HG03103 (cell line): Measurements from ENCODE around the gene CYP2A6.
"Not testable (repeated sequence)": the region's sequence is repeated elsewhere in the genome, so short reads cannot be mapped to it uniquely, and the experiment has no call there.

ENCODE experiments used
- ATAC-seq: cut with Tn5 transposase; IDR thresholded peaks from one replicate; pipeline ENCODE4 v1.9.1; 2021; ENCODE audit warnings: low read depth; ENCODE audit not compliant: unreplicated experiment

The CYP2A6 gene

DNA sequence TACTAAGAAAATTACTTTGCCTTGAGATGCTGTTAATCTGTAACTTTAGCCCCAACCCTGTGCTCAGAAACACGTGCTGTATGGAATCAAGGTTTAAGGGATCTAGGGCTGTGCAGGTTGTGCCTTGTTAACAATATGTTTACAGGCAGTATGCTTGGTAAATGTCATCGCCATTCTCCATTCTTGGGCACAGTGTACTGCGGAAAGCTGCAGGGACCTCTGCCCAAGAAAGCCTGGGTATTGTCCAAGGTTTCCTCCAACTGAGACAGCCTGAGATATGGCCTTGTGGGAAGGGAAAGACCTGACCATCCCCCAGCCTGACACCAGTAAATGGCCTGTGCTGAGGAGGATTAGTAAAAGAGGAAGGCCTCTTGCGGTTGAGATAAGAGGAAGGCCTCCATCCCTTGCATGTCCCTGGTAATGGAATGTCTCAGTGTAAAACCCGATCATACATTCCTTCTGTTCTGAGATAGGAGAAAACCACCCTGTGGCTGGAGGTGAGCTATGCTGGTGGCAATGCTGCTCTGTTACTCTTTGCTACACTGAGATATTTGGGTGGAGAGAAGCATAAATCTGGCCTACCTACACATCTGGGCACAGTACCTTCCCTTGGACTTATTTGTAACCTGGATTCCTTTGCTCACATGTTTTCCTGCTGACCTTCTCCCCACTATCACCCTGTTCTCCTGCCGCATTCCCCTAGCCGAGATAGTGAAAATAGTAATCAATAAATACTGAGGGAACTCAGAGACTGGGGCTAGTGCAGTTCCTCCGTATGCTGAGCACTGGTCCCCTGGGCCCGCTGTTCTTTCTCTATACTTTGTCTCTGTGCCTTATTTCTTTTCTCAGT is 27.3 kb downstream of the CYP2A6 start:
- not testable (repeated sequence) for ATAC-seq

DNA sequence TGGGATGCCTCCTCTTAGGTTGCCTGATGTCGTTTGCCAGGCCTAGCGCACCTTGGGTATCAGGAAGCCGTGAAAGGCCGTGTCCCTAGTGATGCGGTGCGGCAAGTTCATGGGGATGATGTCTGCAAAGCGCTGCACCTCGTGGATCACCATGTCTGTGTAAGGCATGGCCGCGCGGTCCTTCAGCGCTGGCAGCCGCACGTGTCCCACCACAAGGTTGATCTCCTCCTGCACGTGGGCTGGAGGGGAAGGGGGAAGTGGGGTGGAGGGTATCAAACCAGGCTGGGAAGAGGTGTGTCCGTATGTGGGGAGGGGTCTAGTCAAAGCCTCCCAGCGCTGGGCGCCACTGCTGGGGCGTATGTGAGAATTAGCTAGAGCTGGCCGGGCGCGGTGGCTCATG is 28.1 kb downstream of the CYP2A6 start:
- no peak for ATAC-seq

GRCh38 chr19:40819479-40820234 is 30.6 kb downstream of the CYP2A6 start:
- ATAC-seq: not testable (repeated sequence)

- ATAC-seq: not testable (repeated sequence)
These were observed 31.5 kb downstream of the CYP2A6 start for GRCh38 chr19:40818480-40819399.

DNA sequence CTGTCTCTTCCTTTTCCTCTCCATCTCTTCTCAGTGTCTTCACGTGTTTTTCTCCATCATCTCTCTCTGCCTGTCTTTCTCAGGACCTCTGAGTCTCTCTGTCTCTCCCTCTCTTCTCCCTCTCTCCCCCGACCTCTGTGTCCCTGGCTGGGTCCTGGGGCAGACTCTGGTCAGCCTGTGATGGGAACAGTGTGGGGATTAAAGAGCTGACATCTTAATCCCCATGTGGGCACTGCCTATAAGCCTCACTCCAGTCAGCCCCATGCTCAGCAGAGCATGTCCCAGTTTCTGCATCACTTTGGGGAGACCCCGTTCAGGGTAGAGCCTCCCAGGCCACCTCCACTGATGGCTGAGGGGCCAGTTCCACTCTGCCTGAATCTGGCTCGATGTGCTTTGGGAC is 35.0 kb downstream of the CYP2A6 start:
- no peak for ATAC-seq

DNA sequence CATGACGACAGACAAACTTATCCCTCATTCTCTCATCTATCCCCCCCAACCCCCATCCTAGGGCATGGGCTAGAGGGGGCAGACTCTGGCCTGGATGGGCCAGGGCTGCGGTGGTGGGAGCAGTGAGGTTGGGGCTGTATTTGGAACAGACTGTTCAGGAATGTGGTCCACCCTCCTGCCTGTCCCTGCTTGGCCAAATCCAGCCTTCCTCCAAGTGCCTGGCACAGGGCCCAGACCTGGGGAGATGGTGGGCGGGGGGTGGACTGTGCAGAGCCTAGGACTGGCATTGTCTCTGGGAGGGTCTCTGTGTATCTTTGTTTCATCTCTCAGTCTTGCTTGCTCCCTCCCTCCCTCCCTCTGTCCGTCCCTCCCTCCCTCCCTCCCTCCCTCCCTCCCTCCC is 37.1 kb downstream of the CYP2A6 start:
- no peak for ATAC-seq

GRCh38 chr19:40812571-40812970 is 37.7 kb downstream of the CYP2A6 start:
- ATAC-seq: not testable (repeated sequence)

- ATAC-seq: no peak
These were observed 38.5 kb downstream of the CYP2A6 start for GRCh38 chr19:40811478-40812341.

DNA sequence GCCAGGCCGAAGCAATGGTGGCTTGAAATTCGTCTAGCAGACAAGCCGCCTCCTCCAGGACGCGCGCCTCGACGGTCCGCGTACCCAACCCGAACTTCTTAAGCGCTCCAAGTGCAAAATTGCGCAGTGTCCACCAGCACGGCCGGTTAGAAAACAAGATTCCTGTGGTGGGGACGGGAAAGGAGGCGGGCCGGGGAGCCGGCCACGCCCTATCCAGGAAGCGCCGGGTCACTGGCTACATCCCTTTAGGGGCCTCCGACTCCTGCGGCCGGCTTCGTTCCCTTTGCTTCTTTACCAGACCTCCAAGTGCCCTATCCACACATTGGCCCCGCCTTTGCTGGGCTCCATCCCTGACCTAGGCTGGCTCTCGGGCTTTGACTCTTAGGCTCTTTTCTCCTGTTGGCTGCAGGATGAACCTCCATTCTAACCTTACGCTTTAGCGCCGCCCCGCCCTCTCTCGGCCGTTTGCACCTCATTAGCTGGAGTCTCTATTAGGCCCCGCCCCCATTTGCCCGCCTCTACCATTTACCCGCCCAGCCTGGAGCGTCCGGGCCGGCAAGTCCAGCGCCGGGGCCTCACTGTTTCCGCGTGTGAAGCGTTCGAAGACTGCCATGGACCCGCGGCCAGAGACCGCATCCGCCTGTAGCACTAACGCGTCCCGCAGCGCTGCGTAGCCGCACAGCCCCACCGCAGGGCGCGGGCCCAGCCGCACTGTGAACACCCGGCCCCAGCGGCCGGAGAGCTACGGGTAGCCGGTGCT is 39.4 kb downstream of the CYP2A6 start:
- not testable (repeated sequence) for ATAC-seq

DNA sequence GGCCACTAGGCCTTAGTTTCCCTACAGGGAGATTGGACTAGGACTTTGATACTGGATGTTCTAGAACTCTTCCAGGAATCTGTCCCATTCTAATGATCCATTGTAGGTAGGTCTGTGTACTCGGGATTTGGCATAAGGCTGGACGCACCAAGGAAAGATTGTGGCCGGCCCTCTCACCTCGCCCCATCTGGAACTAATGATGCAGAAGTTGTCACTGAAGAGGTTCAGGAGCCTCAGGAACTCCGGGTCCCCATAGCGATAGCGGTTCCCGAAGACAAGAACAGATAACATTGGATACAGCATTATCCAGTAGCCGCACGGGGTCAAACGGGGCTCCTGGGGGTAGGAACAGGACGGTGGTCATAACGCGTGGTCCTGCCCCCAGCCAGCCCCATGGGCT is 40.1 kb downstream of the CYP2A6 start:
- ATAC-seq: no peak

- no peak for ATAC-seq
These were observed 40.7 kb downstream of the CYP2A6 start for GRCh38 chr19:40809358-40810086.

DNA sequence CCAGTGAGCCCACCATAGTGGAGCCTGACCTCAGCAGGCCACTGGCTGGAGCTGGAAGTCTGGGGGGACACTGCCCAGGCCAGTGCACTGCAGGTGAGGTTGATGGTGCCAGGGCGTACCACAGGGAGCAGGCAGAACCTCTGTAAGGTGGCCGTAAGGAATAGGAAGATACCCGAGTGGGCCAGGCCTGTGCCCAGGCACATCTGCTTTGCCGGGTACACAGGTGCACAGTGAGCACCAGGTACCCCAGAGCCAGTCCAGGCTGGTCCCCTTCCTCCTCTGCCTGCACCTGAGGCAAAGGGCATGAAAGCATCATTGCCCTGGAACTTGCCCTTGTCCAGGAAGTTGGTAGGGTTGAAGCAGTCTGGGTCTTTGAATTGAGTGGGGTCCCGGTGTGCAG is 41.8 kb downstream of the CYP2A6 start:
- ATAC-seq: no peak

DNA sequence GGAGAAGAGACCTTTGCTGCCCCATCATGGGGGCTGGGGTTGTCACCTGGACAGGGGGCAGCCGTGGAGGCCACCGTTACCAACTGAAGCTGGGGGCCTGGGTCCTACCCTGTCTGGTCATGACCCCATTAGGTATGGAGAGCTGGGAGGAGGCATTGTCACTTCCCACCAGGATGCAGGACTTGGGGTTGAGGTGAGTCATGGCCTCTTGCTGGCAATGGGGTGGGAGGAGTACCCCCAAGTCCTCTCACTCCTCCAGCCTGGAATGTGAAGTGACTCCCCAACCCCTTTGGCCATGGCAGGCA is 42.3 kb downstream of the CYP2A6 start:
- ATAC-seq: no peak

DNA sequence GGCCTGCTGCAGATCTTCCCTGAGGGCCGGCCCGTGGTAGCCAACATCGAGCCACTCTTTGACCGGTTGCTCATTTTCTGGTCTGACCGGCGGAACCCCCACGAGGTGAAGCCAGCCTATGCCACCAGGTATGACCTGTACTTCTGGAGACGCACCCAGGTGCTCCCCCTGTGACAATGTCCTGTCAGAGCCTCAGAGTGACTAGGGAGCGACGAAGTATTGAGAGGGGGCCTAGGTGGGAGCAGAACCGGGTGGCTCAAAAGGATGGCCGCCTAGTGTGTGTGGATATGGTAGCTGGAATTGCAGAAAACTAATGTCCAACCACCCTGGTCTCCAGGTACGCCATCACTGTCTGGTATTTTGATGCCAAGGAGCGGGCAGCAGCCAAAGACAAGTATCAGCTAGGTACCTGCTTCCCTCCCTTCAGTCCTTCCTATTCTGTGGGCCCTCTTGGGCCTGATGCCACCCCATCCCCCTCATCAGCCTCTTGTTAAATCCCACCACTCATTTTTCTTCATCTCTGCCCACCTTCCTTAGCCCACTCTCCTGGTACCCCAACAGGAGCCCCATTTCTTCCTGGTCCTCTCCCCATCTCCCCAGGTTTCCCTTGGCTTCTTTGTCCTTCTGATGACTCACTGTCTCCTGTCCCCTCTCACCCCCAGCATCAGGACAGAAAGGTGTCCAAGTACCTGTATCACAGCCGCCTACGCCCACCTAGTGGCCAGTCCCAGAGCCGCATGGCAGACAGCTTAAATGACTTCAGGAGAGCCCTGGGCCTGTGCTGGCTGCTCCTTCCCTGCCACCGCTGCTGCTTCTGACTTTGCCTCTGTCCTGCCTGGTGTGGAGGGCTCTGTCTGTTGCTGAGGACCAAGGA is 42.9 kb downstream of the CYP2A6 start:
- no peak for ATAC-seq

GRCh38 chr19:40806423-40807146 is 43.7 kb downstream of the CYP2A6 start:
- no peak for ATAC-seq

DNA sequence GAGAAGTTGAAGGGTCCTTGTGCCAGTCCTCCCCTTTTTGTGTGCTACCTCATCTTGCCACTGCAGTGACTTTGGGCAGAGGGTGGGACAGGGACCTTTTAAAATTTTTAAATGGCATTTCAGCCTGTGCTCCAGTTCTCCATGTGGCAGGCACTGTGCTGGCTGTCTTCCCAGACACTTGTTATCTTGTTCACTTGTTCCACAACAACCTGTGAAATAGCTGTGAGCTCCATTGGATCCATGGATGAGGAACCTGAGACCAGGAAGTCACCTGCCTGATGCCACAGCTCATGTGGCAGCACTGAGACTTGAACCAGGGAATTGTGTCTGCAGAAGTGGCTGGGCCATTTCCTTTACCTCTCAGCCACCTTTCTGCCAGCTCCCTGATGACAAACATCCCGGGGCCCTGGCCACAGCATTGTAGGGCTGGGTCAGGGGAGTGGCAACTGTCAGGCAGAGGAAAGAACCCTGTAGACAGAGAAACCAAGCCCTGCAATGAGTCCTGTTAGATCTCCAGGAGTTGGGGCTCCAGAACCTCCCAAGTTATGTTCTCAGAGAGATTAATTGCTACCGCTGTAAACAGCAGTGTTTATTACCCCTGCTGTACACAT is 44.9 kb downstream of the CYP2A6 start:
- no peak for ATAC-seq

DNA sequence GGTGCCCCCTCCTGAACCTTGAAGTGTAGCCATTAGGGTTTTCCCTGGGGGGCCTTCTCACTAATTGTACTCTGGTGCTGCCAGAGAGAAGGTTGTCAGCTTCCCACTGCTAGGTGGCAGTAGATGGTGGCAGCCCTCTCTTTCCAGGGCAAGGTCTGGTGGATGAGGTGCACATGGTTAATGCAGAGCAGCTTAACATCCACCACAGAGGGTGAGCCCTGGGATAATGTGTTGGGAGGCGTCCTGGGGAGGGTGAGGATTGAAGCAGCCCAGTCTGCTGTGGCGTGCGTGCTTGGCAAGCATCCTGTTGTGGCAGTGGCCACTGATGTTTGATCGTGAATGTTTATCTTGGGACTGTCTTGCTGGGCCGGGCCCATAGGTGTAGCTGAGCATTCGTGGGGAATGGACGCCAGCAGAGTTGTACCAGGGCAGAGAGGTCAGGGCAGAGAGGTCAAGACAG is 45.4 kb downstream of the CYP2A6 start:
- ATAC-seq: no peak
